ENCODE measurements around the gene TMEM51. TPM values are rescaled to one million over a fixed set of nuclear protein-coding genes. Genes with fewer than 3 reads are reported as not detected.

TMEM51 gene
- not detected in 2 replicates for total RNA-seq (2011; cell fraction: chromatin; rRNA removed; ENCODE audit: low replicate concordance)
- 0.50 and 0.53 TPM in 2 replicates for total RNA-seq (2011; cell fraction: nucleolus; rRNA removed)
- total RNA-seq (2011; cell fraction: nucleoplasm; rRNA removed), result 0.37 TPM in 1 of 2 replicates, not detected in the other
- 0.95 and 1.1 TPM in 2 replicates for total RNA-seq (2014; rRNA removed)
- 0.16 and 0.55 TPM in 2 replicates for total RNA-seq (2014; rRNA removed; fragmentation: Illumina TruSeq; extraction: Trizol)
- 0.58 and 0.64 TPM in 2 replicates for total RNA-seq (2015; rRNA removed; fragmentation: Illumina TruSeq; extraction: Trizol)
- total RNA-seq (2021), result 0.80 and 1.0 TPM in 2 replicates
- 0.13 and 0.49 TPM in 2 replicates for polyA plus RNA-seq (2011; rRNA removed)
- 0.33 and 0.47 TPM in 2 replicates for polyA plus RNA-seq (2011; cell fraction: cytosol; rRNA removed)
- 0.21 and 0.34 TPM in 2 replicates for polyA plus RNA-seq (2011; cell fraction: nucleus; rRNA removed)
- 1.5 and 1.7 TPM in 2 replicates for polyA plus RNA-seq (2012)
- polyA plus RNA-seq (2014; fragmentation: Illumina TruSeq; extraction: Trizol), result 0.88 and 0.94 TPM in 2 replicates
- under 1 TPM; 0.06 to 0.07 TPM for polyA plus RNA-seq (2014; fragmentation: Nextera tagmentation; extraction: Ambion mirVana)
- 0.62 and 1.4 TPM in 2 replicates for polyA plus RNA-seq (2014; rRNA removed)
- polyA minus RNA-seq (2011; rRNA and poly(A)+ RNA removed), result 0.15 TPM in 1 of 2 replicates, not detected in the other
- 0.73 TPM in 1 of 2 replicates, not detected in the other for polyA minus RNA-seq (2011; cell fraction: cytosol; rRNA and poly(A)+ RNA removed)
- 0.44 TPM in 1 of 2 replicates, not detected in the other for polyA minus RNA-seq (2011; cell fraction: nucleus; rRNA and poly(A)+ RNA removed)
- Bru-seq, nascent RNA, result percentile 32 among the genes with signal in this experiment
- percentile 27 among the genes with signal in this experiment for BruChase-seq, experiment 1, labeled RNA remaining after a 2-hour chase
- BruChase-seq, experiment 2, labeled RNA remaining after a 6-hour chase, result percentile 24 among the genes with signal in this experiment
- long read RNA-seq, experiment 1, partial matches to known transcripts, result 1 of 1 reads
- long read RNA-seq, experiment 1, other reads (novel, unspliced or antisense), result 0 of 1 reads
- long read RNA-seq, experiment 2, result 0 reads
- long read RNA-seq, experiment 3, partial matches to known transcripts, result 0 of 1 reads
- long read RNA-seq, experiment 3, other reads (novel, unspliced or antisense), result 0 of 1 reads

GRCh38 chr1:15153184-15153841, at the start of gene TMEM51:
Gene TMEM51, plus strand, starts transcription at chr1:15153747. Its CDS starts 61,341 bp downstream, at chr1:15215088.
- Histone ChIP-seq H3K36me3 (ENCODE audit: control insufficient read depth, insufficient read depth, low read length) (no peaks in the 10 kb centered on the region), H3K79me2 (ENCODE audit: control insufficient read depth, insufficient read depth, low read length) (no peaks in the 10 kb centered on the region), H3K4me3 (peak within 1 kb of the TSS; percentile 23), H2AFZ (ENCODE audit: low read depth, low read length) (peak within 1 kb of the TSS; percentile 55), H4K20me1 (replicated peaks; ENCODE audit: control insufficient read depth, insufficient read depth, low read length) (0 out of 2 replicates have a peak, but pooled peaks cover 6% of the 10 kb centered on the region), H3K9me3 (replicated peaks; ENCODE audit: control insufficient read depth, insufficient read depth, low read depth, low read length) (no peaks in the 10 kb centered on the region), H3K27ac (ENCODE audit: extremely low read depth, low read depth, low read length) (no peak within 1 kb of the TSS), H3K4me2 (ENCODE audit: insufficient read depth, low read length) (peak within 1 kb of the TSS; percentile 51), H3K27me3 (ENCODE audit: control insufficient read depth in 2 of 2, insufficient read depth in 2 of 2, low read length in 2 of 2) (peaks cover 19 to 82% of the 10 kb centered on the region in 2 experiments), H3K4me1 (replicated peaks in 1 of 2; ENCODE audit: control insufficient read depth in 2 of 2, insufficient read depth in 2 of 2, low read length in 2 of 2) (peaks cover 6 to 26% of the 10 kb centered on the region in 2 experiments), H3K9ac (ENCODE audit: insufficient read depth in 1 of 2, low read depth in 2 of 2, low read length in 2 of 2) (peak within 1 kb of the TSS in 1 of 2 experiments; percentile 75; a peak in 3 of 4 replicates), H3K9me1 (ENCODE audit: control insufficient read depth, insufficient read depth, low read length) (no peaks in the 10 kb centered on the region)
- ATAC-seq (peak; percentile 68), DNase-seq (ENCODE audit: extremely low read depth in 1 of 4, low spot score in 3 of 4) (peak; percentile 52 to 87 (median 71)), FAIRE-seq (no peak)
- in situ Hi-C loops (cut with MboI) (loop anchor here (5.0 kb wide), 2 partner anchors 104 to 279 kb away; no protein-coding TSS in a partner anchor), intact Hi-C loops (cut with micrococcal nuclease) (loop anchor here (10.0 kb wide), 1 partner anchor 281 kb away; the partner anchor contains the start of gene CTRC)
- WGBS (ENCODE audit: insufficient coverage, low coverage, missing lambda C conversion rate), result 4% methylated on average over 31 of the region's 56 CpGs
- ChIA-PET POLR2A (interaction anchor here (0.6 to 1.8 kb wide), 4 partner anchors 12 to 274 kb away, joined by 3 to 6 read pairs (median 4); no protein-coding TSS in a partner anchor), CTCF (ENCODE audit: low intra/inter-chr PET ratio) (no interaction called here)
- no TSS peak for BruUV-seq (replicated peaks)
- TF ChIP-seq MED1 (CRISPR knock-in tag; IDR thresholded peaks at IDR 0.05; ENCODE audit: borderline replicate concordance) (no peak), KHSRP (IDR thresholded peaks at IDR 0.05) (no peak), NRF1 (conservative IDR thresholded peaks at IDR 0.05 in 1 of 2, IDR thresholded peaks at IDR 0.05 in 1 of 2) (peak; percentile 51 to 52), UBTF (IDR thresholded peaks at IDR 0.05; ENCODE audit: borderline replicate concordance in 1 of 2, low read depth in 2 of 2, low read length in 2 of 2) (0 out of 4 replicates have a peak, but pooled peaks of 1 of the 2 experiments have one; percentile 13), VEZF1 (CRISPR knock-in tag; IDR thresholded peaks at IDR 0.05) (no peak; the same call in 1 of the 2 replicates), GABPA (tag; conservative IDR thresholded peaks at IDR 0.05; ENCODE audit: low read depth) (0 out of 2 replicates have a peak, but pooled peaks have one; percentile 31), GABPB2 (CRISPR knock-in tag; conservative IDR thresholded peaks at IDR 0.05) (no peak), PREB (CRISPR knock-in tag; IDR thresholded peaks at IDR 0.05) (no peak), E2F5 (CRISPR knock-in tag; IDR thresholded peaks at IDR 0.05) (no peak), E2F3 (CRISPR knock-in tag; IDR thresholded peaks at IDR 0.05) (no peak)
